ENCODE results near the gene FBXO36.
"Not testable (repeated sequence)": the region's sequence is repeated elsewhere in the genome, so short reads cannot be mapped to it uniquely, and the experiment has no call there.

The FBXO36 gene

GRCh38 chr2:229922449-229923386 is at the start of gene FBXO36:
Gene FBXO36, plus strand, starts transcription at chr2:229922503. Its CDS starts 11 bp downstream, at chr2:229922514.
- DNase-seq: peak; percentile 95

GRCh38 chr2:229873123-229873581 is 49.2 kb upstream of the FBXO36 start:
- no peak for DNase-seq

GRCh38 chr2:229874647-229875046 is 47.7 kb upstream of the FBXO36 start:
- DNase-seq: no peak

- no peak for DNase-seq
Observed at GRCh38 chr2:229875549-229875948, 46.8 kb upstream of the FBXO36 start.

- DNase-seq: no peak
Observed at GRCh38 chr2:229879191-229879950, 42.9 kb upstream of the FBXO36 start.

GRCh38 chr2:229880892-229881586 is 41.3 kb upstream of the FBXO36 start:
- no peak for DNase-seq

- DNase-seq: no peak
Observed at GRCh38 chr2:229882583-229882982, 39.7 kb upstream of the FBXO36 start.

- DNase-seq: no peak
Observed at GRCh38 chr2:229884775-229885699, 37.3 kb upstream of the FBXO36 start.

- no peak for DNase-seq
Observed at GRCh38 chr2:229887441-229887840, 34.9 kb upstream of the FBXO36 start.

GRCh38 chr2:229888031-229888430 is 34.3 kb upstream of the FBXO36 start:
- no peak for DNase-seq

GRCh38 chr2:229889023-229889422 is 33.3 kb upstream of the FBXO36 start:
- DNase-seq: no peak

- no peak for DNase-seq
Observed at GRCh38 chr2:229896857-229897256, 25.4 kb upstream of the FBXO36 start.

- DNase-seq: no peak
Observed at GRCh38 chr2:229899604-229900003, 22.7 kb upstream of the FBXO36 start.

- no peak for DNase-seq
Observed at GRCh38 chr2:229900012-229900411, 22.3 kb upstream of the FBXO36 start.

- DNase-seq: not testable (repeated sequence)
Observed at GRCh38 chr2:229900514-229900913, 21.8 kb upstream of the FBXO36 start.

- no peak for DNase-seq
Observed at GRCh38 chr2:229901819-229902218, 20.5 kb upstream of the FBXO36 start.

GRCh38 chr2:229903037-229903436 is 19.3 kb upstream of the FBXO36 start:
- no peak for DNase-seq

- no peak for DNase-seq
Observed at GRCh38 chr2:229905601-229906000, 16.7 kb upstream of the FBXO36 start.

- no peak for DNase-seq
Observed at GRCh38 chr2:229909090-229909489, 13.2 kb upstream of the FBXO36 start.

- DNase-seq: peak; percentile 35
Observed at GRCh38 chr2:229910147-229910831, 12.0 kb upstream of the FBXO36 start.

- DNase-seq: peak; percentile 79
Observed at GRCh38 chr2:229910832-229911412, 11.4 kb upstream of the FBXO36 start.
